ENCODE data around the gene TTC22.

DNA sequence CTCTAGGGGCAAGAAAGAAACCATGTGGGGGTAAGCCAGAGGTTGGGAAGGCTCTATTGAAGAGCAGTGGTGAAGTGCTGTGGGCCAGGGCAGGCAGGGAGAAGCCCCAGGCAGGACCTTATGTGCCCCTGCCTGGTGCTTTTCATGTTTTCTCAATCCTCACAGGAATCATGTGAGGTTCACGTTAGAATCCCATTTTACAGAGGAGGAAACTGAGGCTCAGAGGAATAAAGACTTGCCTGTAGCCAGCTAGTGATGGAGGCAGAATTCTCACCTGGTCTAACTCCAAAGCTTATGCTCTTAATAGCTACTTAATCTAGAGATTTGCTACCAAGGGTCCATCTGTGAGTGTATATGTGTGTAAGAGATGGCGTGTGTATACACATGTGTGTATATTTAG lies 4.2 kb downstream of the TTC22 start:
- TF ChIP-seq, protein P1, sequence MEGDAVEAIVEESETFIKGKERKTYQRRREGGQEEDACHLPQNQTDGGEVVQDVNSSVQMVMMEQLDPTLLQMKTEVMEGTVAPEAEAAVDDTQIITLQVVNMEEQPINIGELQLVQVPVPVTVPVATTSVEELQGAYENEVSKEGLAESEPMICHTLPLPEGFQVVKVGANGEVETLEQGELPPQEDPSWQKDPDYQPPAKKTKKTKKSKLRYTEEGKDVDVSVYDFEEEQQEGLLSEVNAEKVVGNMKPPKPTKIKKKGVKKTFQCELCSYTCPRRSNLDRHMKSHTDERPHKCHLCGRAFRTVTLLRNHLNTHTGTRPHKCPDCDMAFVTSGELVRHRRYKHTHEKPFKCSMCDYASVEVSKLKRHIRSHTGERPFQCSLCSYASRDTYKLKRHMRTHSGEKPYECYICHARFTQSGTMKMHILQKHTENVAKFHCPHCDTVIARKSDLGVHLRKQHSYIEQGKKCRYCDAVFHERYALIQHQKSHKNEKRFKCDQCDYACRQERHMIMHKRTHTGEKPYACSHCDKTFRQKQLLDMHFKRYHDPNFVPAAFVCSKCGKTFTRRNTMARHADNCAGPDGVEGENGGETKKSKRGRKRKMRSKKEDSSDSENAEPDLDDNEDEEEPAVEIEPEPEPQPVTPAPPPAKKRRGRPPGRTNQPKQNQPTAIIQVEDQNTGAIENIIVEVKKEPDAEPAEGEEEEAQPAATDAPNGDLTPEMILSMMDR (IDR thresholded peaks at IDR 0.05; ENCODE audit: poor library complexity), result no peak
- TF ChIP-seq EZH2 (IDR thresholded peaks at IDR 0.05; ENCODE audit: borderline replicate concordance) (no peak), EZH2phosphoT487 (IDR thresholded peaks at IDR 0.05; ENCODE audit: low read depth, severe bottlenecking, unreplicated experiment) (no peak)

All from hepatocyte (in vitro differentiated cells).